CD14-positive monocyte (primary cell): Measurements from ENCODE around the gene KRTAP2-3. TPM values are rescaled to one million over a fixed set of nuclear protein-coding genes. Genes with fewer than 3 reads are reported as not detected.

Source experiments
- DNase-seq, 3 donors: peaks; one replicate each; pipeline ENCODE4 v3.0.0-alpha.2; 2011 to 2022
- H2AFZ ChIP-seq: 2 replicates; pipeline ENCODE4 v1.6.0; 2012; ENCODE audit warnings: mild to moderate bottlenecking, low read depth, low read length, inconsistent platforms; ENCODE audit not compliant: insufficient read depth, poor library complexity, severe bottlenecking
- H3K27ac ChIP-seq, 2 donors: 1 replicate in 1 of 2; 2 replicates in 1 of 2; pipeline ENCODE4 v1.5.1; 2012 to 2013; ENCODE audit warnings: low read length in 2 of 2, control low read depth in 1 of 2, inconsistent platforms in 1 of 2, low read depth in 1 of 2, mild to moderate bottlenecking in 1 of 2
- H3K27me3 ChIP-seq, 2 donors: one replicate each; pipeline versions ENCODE4 v1.6.0 to v1.6.1; 2011 to 2013; ENCODE audit warnings: low read length in 2 of 2; ENCODE audit not compliant: control insufficient read depth in 2 of 2, insufficient read depth in 2 of 2
- H3K36me3 ChIP-seq, 2 donors: replicated peaks in 1 of 2; 1 replicate in 1 of 2; 2 replicates in 1 of 2; pipeline versions ENCODE4 v1.5.1 to v1.6.1; 2012 to 2013; ENCODE audit warnings: low read length in 2 of 2, control low read depth in 1 of 2, inconsistent platforms in 1 of 2, mild to moderate bottlenecking in 1 of 2; ENCODE audit not compliant: insufficient read depth in 2 of 2, control insufficient read depth in 1 of 2
- H3K4me1 ChIP-seq, 2 donors: 1 replicate in 1 of 2; 2 replicates in 1 of 2; pipeline versions ENCODE4 v1.5.1 to v1.6.1; 2012 to 2013; ENCODE audit warnings: low read length in 2 of 2, control low read depth in 1 of 2, inconsistent platforms in 1 of 2, mild to moderate bottlenecking in 1 of 2, moderate library complexity in 1 of 2; ENCODE audit not compliant: insufficient read depth in 2 of 2, control insufficient read depth in 1 of 2
- H3K4me2 ChIP-seq: replicated peaks from 2 replicates; pipeline ENCODE3; 2012; ENCODE audit warnings: low read length, moderate library complexity, mild to moderate bottlenecking; ENCODE audit not compliant: poor library complexity, severe bottlenecking; ENCODE audit errors: extremely low read depth
- H3K4me3 ChIP-seq, 3 experiments: fragments of 200-600 bp in 1 of 3; sonication (generic) in 1 of 3; replicated peaks in 1 of 3; 1 replicate in 2 of 3; 2 replicates in 1 of 3; pipeline ENCODE4 v1.5.1; 2011 to 2013; ENCODE audit warnings: low read length in 3 of 3, mild to moderate bottlenecking in 3 of 3, control low read depth in 2 of 3, low read depth in 2 of 3, inconsistent platforms in 1 of 3, moderate library complexity in 1 of 3
- H3K79me2 ChIP-seq: 2 replicates; pipeline ENCODE4 v1.6.0; 2012; ENCODE audit warnings: mild to moderate bottlenecking, control low read depth, inconsistent platforms, low read length, moderate library complexity; ENCODE audit not compliant: insufficient read depth
- H3K9ac ChIP-seq: 2 replicates; pipeline ENCODE4 v1.6.0; 2017; ENCODE audit warnings: low read length, mild to moderate bottlenecking; ENCODE audit not compliant: insufficient read depth, poor library complexity, severe bottlenecking
- H3K9me3 ChIP-seq, 2 donors: replicated peaks in 1 of 2; 1 replicate in 1 of 2; 2 replicates in 1 of 2; pipeline versions ENCODE4 v1.5.1 to v1.6.1; 2012 to 2013; ENCODE audit warnings: low read length in 2 of 2, control low read depth in 1 of 2; ENCODE audit not compliant: control insufficient read depth in 1 of 2, insufficient read depth in 1 of 2
- H4K20me1 ChIP-seq: 2 replicates; pipeline ENCODE4 v1.6.0; 2012; ENCODE audit warnings: mild to moderate bottlenecking, low read length, control low read depth, moderate library complexity; ENCODE audit not compliant: insufficient read depth
- H3K27ac Mint-ChIP-seq, 7 donors: one replicate each; pipeline ENCODE4 v1.8.0; 2020; ENCODE audit warnings: mild to moderate bottlenecking in 7 of 7, mixed read lengths in 7 of 7, moderate library complexity in 6 of 7, inconsistent platforms in 2 of 7
- H3K27me3 Mint-ChIP-seq, 3 donors: one replicate each; pipeline ENCODE4 v1.8.0; 2021 to 2022; ENCODE audit warnings: low read depth in 3 of 3, mild to moderate bottlenecking in 3 of 3, mixed read lengths in 3 of 3, moderate library complexity in 3 of 3, inconsistent platforms in 1 of 3
- H3K36me3 Mint-ChIP-seq, 2 donors: one replicate each; pipeline ENCODE4 v1.8.0; 2020; ENCODE audit warnings: mixed read lengths in 2 of 2, inconsistent platforms in 1 of 2, mild to moderate bottlenecking in 1 of 2
- H3K4me1 Mint-ChIP-seq: one replicate; pipeline ENCODE4 v1.8.0; 2020; ENCODE audit warnings: mild to moderate bottlenecking, mixed read lengths
- H3K4me3 Mint-ChIP-seq, 2 donors: one replicate each; pipeline ENCODE4 v1.8.0; 2020; ENCODE audit warnings: mild to moderate bottlenecking in 2 of 2, mixed read lengths in 2 of 2, moderate library complexity in 1 of 2
- H3K9me3 Mint-ChIP-seq, 7 donors: one replicate each; pipeline ENCODE4 v1.8.0; 2020 to 2022; ENCODE audit warnings: mixed read lengths in 7 of 7, mild to moderate bottlenecking in 6 of 7, moderate library complexity in 6 of 7, inconsistent platforms in 2 of 7
- CTCF ChIP-seq: fragments of 200-600 bp; IDR thresholded peaks from one replicate; pipeline ENCODE4 v1.8.0; 2022; ENCODE audit warnings: antibody characterized with exemption, mild to moderate bottlenecking
- WGBS: methylation state at CpG from one replicate; pipeline ENCODE4 v1.1.5; 2013; ENCODE audit warnings: missing lambda C conversion rate; ENCODE audit not compliant: insufficient coverage; 5-methylcytosine and 5-hydroxymethylcytosine counted together
- intact Hi-C, 2 donors: fragments of 100-400 bp; cut with micrococcal nuclease; formaldehyde crosslinking; loops; one replicate each; pipeline versions ENCODE4 v1.15.0 to v1.15.1; 2023
- polyA plus RNA-seq, 3 donors: library from polyadenylated mRNA; depleted of rRNA in 1 of 3; unstranded in 2 of 3; stranded (reverse) in 1 of 3; fragments of 300-500 nt in 2 of 3; fragments of >200 nt in 1 of 3; fragmentation: Illumina TruSeq in 2 of 3; gene quantifications; 1 replicate in 2 of 3; 2 replicates in 1 of 3; pipeline ENCODE4 v1.2.3, GENCODE V29; 2012 to 2021

Gene KRTAP2-3
- polyA plus RNA-seq, 3 donors, result not detected

- Histone ChIP-seq H4K20me1 (no peaks in the 10 kb centered on the region), H3K79me2 (no peaks in the 10 kb centered on the region), H3K27me3 (no peaks in the 10 kb centered on the region), H3K9me3 (no peaks in the 10 kb centered on the region), H2AFZ (no peak within 1 kb of the TSS), H3K4me1 (no peaks in the 10 kb centered on the region), H3K27ac (no peak within 1 kb of the TSS), H3K4me3 (no peak within 1 kb of the TSS), H3K4me2 (no peak within 1 kb of the TSS), H3K9ac (no peak within 1 kb of the TSS), H3K36me3 (no peaks in the 10 kb centered on the region)
- no peaks in the 10 kb centered on the region for H3K36me3 Mint-ChIP-seq
- H3K27me3 Mint-ChIP-seq, result peaks cover 1 to 9% (median 5%) of the 10 kb centered on the region in 3 donors
- no peak within 1 kb of the TSS for H3K4me3 Mint-ChIP-seq
- TF ChIP-seq CTCF, result no peak
- H3K9me3 Mint-ChIP-seq, result peaks cover 0 to 1% (median 0%) of the 10 kb centered on the region in 7 donors
- 82% methylated on average over 10 of the region's 12 CpGs for WGBS
- no peak for DNase-seq
- H3K27ac Mint-ChIP-seq, result no peak within 1 kb of the TSS
- intact Hi-C loops, result no loop called here
- no peaks in the 10 kb centered on the region for H3K4me1 Mint-ChIP-seq
Observed at GRCh38 chr17:41029633-41030245, 30.2 kb downstream of the KRTAP2-3 start, which contains the start of gene KRTAP1-4. Gene KRTAP1-4, minus strand, starts transcription at chr17:41030195. Its CDS starts 117 bp downstream, at chr17:41030078.

- Mint-ChIP-seq H3K36me3 (no peaks in the 10 kb centered on the region), H3K27ac (no peak within 1 kb of the TSS), H3K4me1 (no peaks in the 10 kb centered on the region), H3K4me3 (no peak within 1 kb of the TSS), H3K27me3 (peaks cover 1 to 7% (median 3%) of the 10 kb centered on the region in 3 donors), H3K9me3 (peaks cover 0 to 3% (median 0%) of the 10 kb centered on the region in 7 donors)
- WGBS, result 93% methylated on average over 7 of the region's 9 CpGs
- Histone ChIP-seq H3K4me2 (no peak within 1 kb of the TSS), H3K79me2 (no peaks in the 10 kb centered on the region), H3K27ac (no peak within 1 kb of the TSS), H3K36me3 (no peaks in the 10 kb centered on the region), H2AFZ (no peak within 1 kb of the TSS), H3K9me3 (no peaks in the 10 kb centered on the region), H4K20me1 (no peaks in the 10 kb centered on the region), H3K4me1 (no peaks in the 10 kb centered on the region), H3K27me3 (no peaks in the 10 kb centered on the region), H3K4me3 (no peak within 1 kb of the TSS), H3K9ac (no peak within 1 kb of the TSS)
- no peak for DNase-seq
- TF ChIP-seq CTCF, result no peak
- intact Hi-C loops, result no loop called here
Observed at GRCh38 chr17:41026715-41027471, 33.0 kb downstream of the KRTAP2-3 start, which contains the start of gene KRTAP1-5. Gene KRTAP1-5, minus strand, starts transcription at chr17:41027208. Its CDS starts 53 bp downstream, at chr17:41027155.
